Measurements from ENCODE around the gene ETNK2.

The ETNK2 gene

DNA sequence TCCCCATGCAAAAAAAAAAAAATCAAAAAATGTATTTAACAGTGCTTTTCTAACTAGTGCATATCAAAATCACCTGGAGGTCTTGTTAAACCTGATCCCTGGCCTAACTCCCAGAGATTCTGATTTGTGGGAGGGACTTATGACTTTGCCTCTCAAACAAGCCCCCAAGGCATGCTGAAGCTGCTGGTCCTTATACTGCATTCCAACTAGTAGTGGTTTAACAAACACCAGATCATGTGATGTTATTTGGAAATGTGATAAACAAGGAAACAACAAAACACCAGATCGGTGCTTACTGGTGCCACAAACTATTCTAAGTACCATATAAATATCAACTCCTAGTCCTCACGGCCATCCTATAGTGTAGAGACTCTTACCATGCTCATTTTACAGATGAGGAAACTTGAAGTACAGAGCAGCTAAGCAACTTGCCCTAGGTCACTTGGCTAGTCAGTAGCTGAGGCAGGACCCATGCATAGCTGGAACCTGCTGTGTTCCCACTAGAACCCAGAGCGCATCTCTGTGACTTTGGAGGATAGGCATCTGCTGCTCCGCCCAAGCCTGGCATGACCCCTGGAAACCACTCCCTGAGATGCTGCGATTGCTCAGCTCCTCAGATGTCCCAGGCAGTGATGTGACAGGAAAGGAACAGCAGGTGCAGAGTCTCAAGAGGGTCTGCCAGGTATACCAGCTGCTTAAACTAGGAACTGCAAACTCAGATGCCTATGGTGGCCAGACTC lies 40.8 kb downstream of the ETNK2 start:
- no peak overlapping the region for H3K27ac ChIP-seq
- TF ChIP-seq, protein P1, sequence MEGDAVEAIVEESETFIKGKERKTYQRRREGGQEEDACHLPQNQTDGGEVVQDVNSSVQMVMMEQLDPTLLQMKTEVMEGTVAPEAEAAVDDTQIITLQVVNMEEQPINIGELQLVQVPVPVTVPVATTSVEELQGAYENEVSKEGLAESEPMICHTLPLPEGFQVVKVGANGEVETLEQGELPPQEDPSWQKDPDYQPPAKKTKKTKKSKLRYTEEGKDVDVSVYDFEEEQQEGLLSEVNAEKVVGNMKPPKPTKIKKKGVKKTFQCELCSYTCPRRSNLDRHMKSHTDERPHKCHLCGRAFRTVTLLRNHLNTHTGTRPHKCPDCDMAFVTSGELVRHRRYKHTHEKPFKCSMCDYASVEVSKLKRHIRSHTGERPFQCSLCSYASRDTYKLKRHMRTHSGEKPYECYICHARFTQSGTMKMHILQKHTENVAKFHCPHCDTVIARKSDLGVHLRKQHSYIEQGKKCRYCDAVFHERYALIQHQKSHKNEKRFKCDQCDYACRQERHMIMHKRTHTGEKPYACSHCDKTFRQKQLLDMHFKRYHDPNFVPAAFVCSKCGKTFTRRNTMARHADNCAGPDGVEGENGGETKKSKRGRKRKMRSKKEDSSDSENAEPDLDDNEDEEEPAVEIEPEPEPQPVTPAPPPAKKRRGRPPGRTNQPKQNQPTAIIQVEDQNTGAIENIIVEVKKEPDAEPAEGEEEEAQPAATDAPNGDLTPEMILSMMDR (IDR thresholded peaks at IDR 0.05; ENCODE audit: low read depth, low read length, missing control alignments): no peak

DNA sequence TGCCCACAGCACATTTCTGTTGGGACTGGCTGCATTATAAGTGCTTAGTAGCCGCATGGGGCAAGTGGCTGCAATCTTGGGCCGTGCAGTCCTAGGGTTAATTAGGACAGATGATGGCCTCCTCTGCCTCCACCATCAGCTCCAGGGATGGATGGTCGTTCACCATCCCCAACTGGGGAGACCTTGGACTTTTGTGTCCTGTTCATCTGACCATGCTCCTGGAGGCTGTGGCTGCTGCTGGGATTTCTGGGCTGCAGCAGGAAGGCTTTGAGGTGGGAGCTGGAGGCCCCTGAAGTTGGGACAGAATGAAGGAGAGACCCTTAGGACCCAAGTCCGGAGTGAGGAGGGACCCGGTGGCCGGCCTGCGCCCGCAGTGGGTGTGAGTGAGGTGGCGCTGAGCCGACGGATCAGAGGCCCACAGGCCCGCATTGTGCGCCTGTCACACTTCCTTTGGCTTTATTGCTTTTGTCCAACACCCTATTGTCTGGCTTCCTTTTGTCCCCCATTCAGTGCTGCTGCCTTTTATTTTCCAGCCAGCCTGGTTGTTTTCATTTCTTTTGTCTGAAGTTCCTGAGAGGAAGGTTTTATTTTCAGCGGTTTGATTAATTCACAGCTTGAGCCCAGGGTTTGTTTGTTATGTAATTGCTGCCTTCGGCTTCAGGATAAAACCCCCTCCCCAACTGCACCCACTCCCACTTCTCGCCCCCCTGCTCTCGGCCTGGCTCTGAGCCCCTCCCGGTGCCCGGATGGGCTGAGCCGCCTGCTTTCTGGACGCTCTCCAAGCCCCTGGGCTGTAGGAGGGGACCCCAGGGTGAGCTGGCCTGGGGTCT lies 43.3 kb downstream of the ETNK2 start:
- TF ChIP-seq, protein P1 (IDR thresholded peaks at IDR 0.05; ENCODE audit: low read depth, low read length, missing control alignments): no peak
- H3K36me3 ChIP-seq (replicated peaks): no peaks in the 10 kb centered on the region
- H3K27ac ChIP-seq: no peak overlapping the region
- in situ Hi-C loops (cut with HindIII; ENCODE audit: low pct_ligation_motif_present, low sequenced_read_pairs): no loop called here
- H3K4me3 ChIP-seq (ENCODE audit: low read depth, low read length): no peak overlapping the region
- no peaks in the 10 kb centered on the region for H3K27me3 ChIP-seq (replicated peaks)
- no peak for DNase-seq

More for the DNA sequence above, 40.8 kb downstream of the ETNK2 start:
- H3K36me3 ChIP-seq (replicated peaks): no peaks in the 10 kb centered on the region
- in situ Hi-C loops (cut with HindIII; ENCODE audit: low pct_ligation_motif_present, low sequenced_read_pairs): no loop called here
- H3K4me3 ChIP-seq (ENCODE audit: low read depth, low read length): no peak overlapping the region
- DNase-seq: no peak
- H3K27me3 ChIP-seq (replicated peaks): no peaks in the 10 kb centered on the region

DNA sequence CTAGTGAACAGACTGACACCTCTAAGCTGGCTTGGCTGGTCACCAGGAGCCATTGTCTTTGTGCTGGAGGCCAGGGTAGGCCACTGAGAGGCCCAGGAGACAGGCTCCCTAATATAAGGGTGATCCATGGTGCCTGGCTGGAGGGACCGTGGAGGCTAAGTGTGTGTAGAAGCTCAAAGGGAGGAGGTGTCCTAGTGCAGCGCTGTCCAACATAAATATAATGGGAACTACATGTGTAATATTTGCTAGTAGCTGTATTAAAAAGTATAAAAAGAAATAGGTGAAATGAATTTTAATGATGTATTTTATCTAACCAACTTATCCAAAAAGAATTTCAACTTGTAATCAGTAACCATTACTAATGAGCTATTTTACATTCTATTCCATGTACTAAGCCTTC lies 44.0 kb downstream of the ETNK2 start:
- in situ Hi-C loops (cut with HindIII; ENCODE audit: low pct_ligation_motif_present, low sequenced_read_pairs): no loop called here
- Histone ChIP-seq H3K36me3 (replicated peaks) (no peaks in the 10 kb centered on the region), H3K27ac (no peak overlapping the region), H3K27me3 (replicated peaks) (no peaks in the 10 kb centered on the region), H3K4me3 (ENCODE audit: low read depth, low read length) (no peak overlapping the region)
- DNase-seq: no peak
- TF ChIP-seq, protein P1 (IDR thresholded peaks at IDR 0.05; ENCODE audit: low read depth, low read length, missing control alignments): no peak

DNA sequence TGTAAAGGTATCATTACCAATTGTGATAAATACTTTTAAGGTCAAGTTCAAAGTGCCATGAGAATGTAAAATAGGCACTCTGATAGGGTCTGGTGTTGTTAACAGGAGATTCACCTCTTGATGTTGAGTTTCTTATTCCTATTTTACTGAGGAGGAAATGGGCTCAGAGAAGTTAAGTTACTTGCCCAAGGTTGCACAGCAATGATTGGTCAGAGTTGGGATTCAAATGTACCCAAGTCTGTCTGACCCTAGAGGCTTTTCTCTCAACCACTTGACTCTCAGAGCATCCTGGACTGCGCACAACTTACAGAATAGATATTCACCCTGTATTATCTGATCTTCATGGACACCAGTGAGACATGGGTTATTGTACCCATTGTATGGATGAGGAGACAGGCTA lies 45.0 kb downstream of the ETNK2 start:
- no peaks in the 10 kb centered on the region for H3K27me3 ChIP-seq (replicated peaks)
- TF ChIP-seq, protein P1 (IDR thresholded peaks at IDR 0.05; ENCODE audit: low read depth, low read length, missing control alignments): no peak
- H3K4me3 ChIP-seq (ENCODE audit: low read depth, low read length): no peak overlapping the region
- no peaks in the 10 kb centered on the region for H3K36me3 ChIP-seq (replicated peaks)
- no peak overlapping the region for H3K27ac ChIP-seq
- no peak for DNase-seq
- in situ Hi-C loops (cut with HindIII; ENCODE audit: low pct_ligation_motif_present, low sequenced_read_pairs): no loop called here

DNA sequence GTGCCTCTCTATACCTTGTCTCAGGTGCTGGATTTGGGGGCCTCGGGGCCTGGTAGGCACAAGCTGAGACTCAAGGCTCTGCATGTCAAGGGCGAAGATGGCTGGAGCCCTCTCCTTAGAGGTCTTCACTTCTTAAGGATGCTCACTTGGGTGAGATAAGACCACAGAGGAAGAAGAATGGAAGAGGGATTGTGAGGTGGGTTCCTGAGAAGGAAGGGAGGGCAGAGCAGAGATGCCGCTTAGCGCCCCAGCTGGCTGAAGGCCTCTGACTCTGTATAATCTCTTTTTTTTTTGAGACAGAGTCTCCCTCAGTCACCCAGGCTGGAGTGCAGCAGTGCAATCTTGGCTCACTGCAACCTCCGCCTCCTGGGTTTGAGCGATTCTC lies 46.7 kb downstream of the ETNK2 start:
- in situ Hi-C loops (cut with HindIII; ENCODE audit: low pct_ligation_motif_present, low sequenced_read_pairs): no loop called here
- TF ChIP-seq, protein P1 (IDR thresholded peaks at IDR 0.05; ENCODE audit: low read depth, low read length, missing control alignments): no peak
- Histone ChIP-seq H3K27me3 (replicated peaks) (no peaks in the 10 kb centered on the region), H3K27ac (peak overlapping the region; percentile 73), H3K36me3 (replicated peaks) (no peaks in the 10 kb centered on the region), H3K4me3 (ENCODE audit: low read depth, low read length) (no peak overlapping the region)
- DNase-seq: no peak
